ENCODE data around the gene FITM1.

GRCh38 chr14:24143511-24143910 is 13.1 kb downstream of the FITM1 start:
- no peak for TF ChIP-seq EZH2 (IDR thresholded peaks at IDR 0.05)
- no peak for TF ChIP-seq POLR2AphosphoS5 (IDR thresholded peaks at IDR 0.05; ENCODE audit: borderline replicate concordance, low read depth, low read length)
- TF ChIP-seq FOXP2 (optimal IDR thresholded peaks at IDR 0.05; ENCODE audit: control extremely low read depth, extremely low read length, insufficient read depth) = no peak

All from SK-N-MC (cell line).